ENCODE results near the gene CPXM2. TPM values are rescaled to one million over a fixed set of nuclear protein-coding genes. Genes with fewer than 3 reads are reported as not detected.

Gene CPXM2
- total RNA-seq, 1 donor from 2014 or later: not detected

- ATAC-seq (ENCODE audit: low read depth) (no peak), DNase-seq (no peak)
- no peaks in the 10 kb centered on the region for H3K9me3 Mint-ChIP-seq
- no peak for TF ChIP-seq CTCF (IDR thresholded peaks at IDR 0.05)
- no peak overlapping the region for H3K27ac Mint-ChIP-seq
- ChIA-PET POLR2A (no interaction called here), CTCF (no interaction called here)
- intact Hi-C loops (cut with micrococcal nuclease): no loop called here
- no peak overlapping the region for H3K4me3 Mint-ChIP-seq
- H3K4me1 Mint-ChIP-seq: no peaks in the 10 kb centered on the region
- H3K27me3 Mint-ChIP-seq: peaks cover 31% of the 10 kb centered on the region
- H3K36me3 Mint-ChIP-seq (ENCODE audit: low read depth): no peaks in the 10 kb centered on the region
These were observed 2.9 kb downstream of the CPXM2 start for GRCh38 chr10:123888751-123889150.

GRCh38 chr10:123888256-123888655, 3.4 kb downstream of the CPXM2 start:
- Mint-ChIP-seq H3K4me3 (no peak overlapping the region), H3K9me3 (no peaks in the 10 kb centered on the region), H3K4me1 (no peaks in the 10 kb centered on the region), H3K36me3 (ENCODE audit: low read depth) (no peaks in the 10 kb centered on the region), H3K27me3 (peaks cover 31% of the 10 kb centered on the region), H3K27ac (no peak overlapping the region)
- ChIA-PET POLR2A (no interaction called here), CTCF (no interaction called here)
- ATAC-seq (ENCODE audit: low read depth) (no peak), DNase-seq (no peak)
- intact Hi-C loops (cut with micrococcal nuclease): no loop called here
- no peak for TF ChIP-seq CTCF (IDR thresholded peaks at IDR 0.05)

GRCh38 chr10:123886292-123886691, 5.3 kb downstream of the CPXM2 start:
- H3K27me3 Mint-ChIP-seq: peaks cover 25% of the 10 kb centered on the region
- ATAC-seq (ENCODE audit: low read depth): no peak
- intact Hi-C loops (cut with micrococcal nuclease): no loop called here
- ChIA-PET POLR2A (no interaction called here), CTCF (no interaction called here)
- H3K9me3 Mint-ChIP-seq: no peaks in the 10 kb centered on the region
- no peak for TF ChIP-seq CTCF (IDR thresholded peaks at IDR 0.05)
- DNase-seq: no peak
- H3K36me3 Mint-ChIP-seq (ENCODE audit: low read depth): no peaks in the 10 kb centered on the region
- H3K27ac Mint-ChIP-seq: no peak overlapping the region
- H3K4me1 Mint-ChIP-seq: no peaks in the 10 kb centered on the region
- no peak overlapping the region for H3K4me3 Mint-ChIP-seq

GRCh38 chr10:123885406-123886170, 6.0 kb downstream of the CPXM2 start:
- DNase-seq: no peak
- no peak for TF ChIP-seq CTCF (IDR thresholded peaks at IDR 0.05)
- POLR2A ChIA-PET: no interaction called here
- ATAC-seq (ENCODE audit: low read depth): no peak
- H3K27me3 Mint-ChIP-seq: peaks cover 21% of the 10 kb centered on the region
- CTCF ChIA-PET: no interaction called here
- no peak overlapping the region for H3K4me3 Mint-ChIP-seq
- intact Hi-C loops (cut with micrococcal nuclease): no loop called here
- H3K27ac Mint-ChIP-seq: no peak overlapping the region
- no peaks in the 10 kb centered on the region for H3K4me1 Mint-ChIP-seq
- no peaks in the 10 kb centered on the region for H3K36me3 Mint-ChIP-seq (ENCODE audit: low read depth)
- H3K9me3 Mint-ChIP-seq: no peaks in the 10 kb centered on the region

GRCh38 chr10:123884907-123885381, 6.7 kb downstream of the CPXM2 start:
- H3K27me3 Mint-ChIP-seq: peaks cover 15% of the 10 kb centered on the region
- intact Hi-C loops (cut with micrococcal nuclease): no loop called here
- no peak for TF ChIP-seq CTCF (IDR thresholded peaks at IDR 0.05)
- DNase-seq: no peak
- no peak overlapping the region for H3K27ac Mint-ChIP-seq
- H3K4me3 Mint-ChIP-seq: no peak overlapping the region
- H3K36me3 Mint-ChIP-seq (ENCODE audit: low read depth): no peaks in the 10 kb centered on the region
- POLR2A ChIA-PET: no interaction called here
- no peaks in the 10 kb centered on the region for H3K9me3 Mint-ChIP-seq
- CTCF ChIA-PET: no interaction called here
- ATAC-seq (ENCODE audit: low read depth): no peak
- H3K4me1 Mint-ChIP-seq: no peaks in the 10 kb centered on the region
